ENCODE data around the gene TNFRSF6B.

- no peak for TF ChIP-seq CTCF (conservative IDR thresholded peaks at IDR 0.05; ENCODE audit: low read length)
- TF ChIP-seq EZH2phosphoT487 (IDR thresholded peaks at IDR 0.05; ENCODE audit: borderline replicate concordance, low read depth, low read length) = no peak
These were observed 40.0 kb upstream of the TNFRSF6B start for GRCh38 chr20:63656451-63656850.

All from OCI-LY7 (cell line).